Panc1 (cell line): ENCODE data around the gene SPECC1. TPM values are rescaled to one million over a fixed set of nuclear protein-coding genes. Genes with fewer than 3 reads are reported as not detected.
"Not testable (repeated sequence)": the region's sequence is repeated elsewhere in the genome, so short reads cannot be mapped to it uniquely, and the experiment has no call there.

ENCODE experiments used
- ATAC-seq: fragments of 200-7000 bp; cut with Tn5 transposase; 2 replicates; pipeline ENCODE4 v1.9.1; 2020; ENCODE audit warnings: mild to moderate bottlenecking, moderate library complexity
- BruUV-seq: library from RNA; stranded (reverse); fragments of 400-500 nt; replicated peaks from 2 replicates; lab custom pipeline; 2021; lab: Mats Ljungman, UMichigan
- CTCF ChIA-PET: fragments of 300-600 bp; sonication (Branson Sonifier 250); formaldehyde crosslinking; loops from one replicate; lab custom pipeline; 2022; ENCODE audit warnings: antibody characterized with exemption; lab: Charles Lee
- POLR2A ChIA-PET: fragments of 300-600 bp; sonication (Branson Sonifier 250); formaldehyde crosslinking; loops from one replicate; lab custom pipeline; 2022; ENCODE audit warnings: antibody characterized with exemption; lab: Charles Lee
- DNase-seq: peaks from one replicate; pipeline ENCODE4 v3.0.0-alpha.2; 2010; ENCODE audit warnings: low read depth, low spot score
- H3K27ac ChIP-seq: 2 replicates; pipeline ENCODE4 v1.5.1; 2011; ENCODE audit warnings: mild to moderate bottlenecking, low read length, inconsistent platforms
- H3K27me3 ChIP-seq: fragments of 200-500 bp; sonication (Bioruptor generic); 2 replicates; pipeline ENCODE4 v1.6.0; 2014; ENCODE audit warnings: low read length, inconsistent platforms; ENCODE audit not compliant: control insufficient read depth, insufficient read depth
- H3K36me3 ChIP-seq: fragments of 200-500 bp; sonication (Bioruptor generic); 2 replicates; pipeline ENCODE4 v1.5.1; 2014; ENCODE audit warnings: inconsistent platforms, mild to moderate bottlenecking, low read length, moderate library complexity; ENCODE audit not compliant: control insufficient read depth, insufficient read depth
- H3K4me1 ChIP-seq: 2 replicates; pipeline ENCODE4 v1.5.1; 2011; ENCODE audit warnings: inconsistent platforms, mild to moderate bottlenecking, low read length, moderate library complexity; ENCODE audit not compliant: control insufficient read depth, insufficient read depth
- H3K4me3 ChIP-seq, 2 experiments: 2 replicates each; pipeline ENCODE4 v1.5.1; 2011 to 2012; ENCODE audit warnings: low read depth in 2 of 2, low read length in 2 of 2, mild to moderate bottlenecking in 2 of 2, inconsistent platforms in 1 of 2, moderate library complexity in 1 of 2
- H3K9me3 ChIP-seq: fragments of 200-500 bp; sonication (Bioruptor generic); 2 replicates; pipeline ENCODE4 v1.5.1; 2014; ENCODE audit warnings: low read depth, mild to moderate bottlenecking, inconsistent platforms, low read length, moderate library complexity; ENCODE audit not compliant: control insufficient read depth, insufficient read depth
- POLR2AphosphoS5 ChIP-seq: IDR thresholded peaks from 2 replicates; pipeline ENCODE4 v1.6.1; 2012; ENCODE audit warnings: mild to moderate bottlenecking, low read depth, low read length, moderate library complexity
- SIN3A ChIP-seq: IDR thresholded peaks from 2 replicates; pipeline ENCODE4 v1.6.1; 2012; ENCODE audit warnings: low read depth, mild to moderate bottlenecking, low read length, moderate library complexity, borderline replicate concordance; ENCODE audit not compliant: insufficient read depth
- TCF7L2 ChIP-seq: IDR thresholded peaks from 2 replicates; pipeline ENCODE4 v1.6.1; 2011; ENCODE audit warnings: mild to moderate bottlenecking, low read depth, low read length, inconsistent platforms
- in situ Hi-C: cut with HindIII; loops from 2 replicates; pipeline ENCODE4 v1.10.0; 2016; ENCODE audit warnings: low sequenced_read_pairs, low pct_unique_long_range_greater_than_20kb
- intact Hi-C: fragments of 100-400 bp; cut with micrococcal nuclease; formaldehyde crosslinking; loops from one replicate; pipeline ENCODE4 v1.10.0; 2022; ENCODE audit not compliant: unreplicated experiment
- total RNA-seq: library from RNA; stranded (reverse); gene quantifications from one replicate; pipeline ENCODE4 v1.2.1, GENCODE V29; 2021; ENCODE audit not compliant: unreplicated experiment
- TF ChIP-seq, protein P1 (sequence below): fragments of 450-650 bp; IDR thresholded peaks from 2 replicates; pipeline ENCODE4 v1.5.1; 2017; ENCODE audit warnings: mild to moderate bottlenecking
- TF ChIP-seq, protein P2 (sequence below), 2 experiments: IDR thresholded peaks; 2 replicates each; pipeline ENCODE4 v1.6.1; 2011 to 2012; ENCODE audit warnings: low read depth in 2 of 2, control low read depth in 1 of 2, low read length in 1 of 2, mild to moderate bottlenecking in 1 of 2, moderate library complexity in 1 of 2; ENCODE audit not compliant: insufficient read depth in 1 of 2

Gene SPECC1
- total RNA-seq, 1 experiment from 2014 or later: 80.8 TPM

DNA sequence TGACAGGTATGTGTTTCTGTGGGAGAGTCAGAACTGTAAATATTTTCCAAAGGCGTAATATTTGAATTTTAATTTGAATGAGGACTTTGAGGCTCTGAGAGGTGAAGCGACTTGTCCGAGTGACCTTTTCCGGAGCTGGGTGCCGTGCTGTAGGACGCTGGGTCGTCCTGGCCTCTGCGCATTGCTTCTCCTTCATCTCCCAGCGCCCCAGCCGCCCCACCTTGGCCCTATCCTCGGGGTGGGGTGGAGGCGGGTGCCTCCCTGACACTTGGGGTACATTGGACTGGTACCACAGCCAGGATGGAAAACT, 147.8 kb downstream of the SPECC1 start:
- ChIA-PET POLR2A (interaction anchor here (0.6 to 0.7 kb wide), 2 partner anchors 27 to 604 kb away, joined by 3 to 4 read pairs; no protein-coding TSS in a partner anchor), CTCF (no interaction called here)
- in situ Hi-C loops (no loop called here), intact Hi-C loops (no loop called here)
- H3K36me3 ChIP-seq: no peaks in the 10 kb centered on the region
- ATAC-seq (no peak), DNase-seq (no peak)
- TSS peak; percentile 73 for BruUV-seq
- H3K9me3 ChIP-seq: no peaks in the 10 kb centered on the region
- no peak for TF ChIP-seq POLR2AphosphoS5
- no peaks in the 10 kb centered on the region for H3K27me3 ChIP-seq
- peak overlapping the region; percentile 59 to 63 for H3K4me3 ChIP-seq
- H3K4me1 ChIP-seq: peaks cover 17% of the 10 kb centered on the region
- peak overlapping the region; percentile 79 for H3K27ac ChIP-seq

DNA sequence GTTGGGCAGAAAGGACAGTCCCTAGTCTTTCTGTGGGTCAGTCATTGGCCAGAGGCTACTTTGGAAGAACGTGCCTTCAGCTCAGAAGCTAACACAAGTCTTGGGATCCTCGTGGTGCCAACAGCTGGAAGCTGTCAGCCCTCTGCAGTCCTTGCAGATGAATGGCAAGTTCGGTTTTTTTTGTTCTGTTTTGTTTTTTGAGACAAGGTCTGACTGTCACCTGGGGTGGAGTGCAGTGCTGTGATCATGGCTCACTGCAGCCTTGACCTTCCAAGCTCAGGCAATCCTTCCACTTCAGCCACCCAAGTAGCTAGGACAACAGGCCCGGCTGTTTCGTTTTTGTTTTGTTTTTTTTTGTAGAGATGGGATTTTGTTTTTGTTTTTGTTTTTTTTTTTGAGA, 149.4 kb downstream of the SPECC1 start:
- no peaks in the 10 kb centered on the region for H3K27me3 ChIP-seq
- CTCF ChIA-PET: no interaction called here
- intact Hi-C loops: no loop called here
- no TSS peak for BruUV-seq
- no peak overlapping the region for H3K27ac ChIP-seq
- in situ Hi-C loops: no loop called here
- no peaks in the 10 kb centered on the region for H3K36me3 ChIP-seq
- H3K9me3 ChIP-seq: no peaks in the 10 kb centered on the region
- TF ChIP-seq, protein P1, sequence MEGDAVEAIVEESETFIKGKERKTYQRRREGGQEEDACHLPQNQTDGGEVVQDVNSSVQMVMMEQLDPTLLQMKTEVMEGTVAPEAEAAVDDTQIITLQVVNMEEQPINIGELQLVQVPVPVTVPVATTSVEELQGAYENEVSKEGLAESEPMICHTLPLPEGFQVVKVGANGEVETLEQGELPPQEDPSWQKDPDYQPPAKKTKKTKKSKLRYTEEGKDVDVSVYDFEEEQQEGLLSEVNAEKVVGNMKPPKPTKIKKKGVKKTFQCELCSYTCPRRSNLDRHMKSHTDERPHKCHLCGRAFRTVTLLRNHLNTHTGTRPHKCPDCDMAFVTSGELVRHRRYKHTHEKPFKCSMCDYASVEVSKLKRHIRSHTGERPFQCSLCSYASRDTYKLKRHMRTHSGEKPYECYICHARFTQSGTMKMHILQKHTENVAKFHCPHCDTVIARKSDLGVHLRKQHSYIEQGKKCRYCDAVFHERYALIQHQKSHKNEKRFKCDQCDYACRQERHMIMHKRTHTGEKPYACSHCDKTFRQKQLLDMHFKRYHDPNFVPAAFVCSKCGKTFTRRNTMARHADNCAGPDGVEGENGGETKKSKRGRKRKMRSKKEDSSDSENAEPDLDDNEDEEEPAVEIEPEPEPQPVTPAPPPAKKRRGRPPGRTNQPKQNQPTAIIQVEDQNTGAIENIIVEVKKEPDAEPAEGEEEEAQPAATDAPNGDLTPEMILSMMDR: no peak
- TF ChIP-seq POLR2AphosphoS5: no peak
- no peak for TF ChIP-seq SIN3A
- TF ChIP-seq TCF7L2: no peak
- TF ChIP-seq, protein P2, sequence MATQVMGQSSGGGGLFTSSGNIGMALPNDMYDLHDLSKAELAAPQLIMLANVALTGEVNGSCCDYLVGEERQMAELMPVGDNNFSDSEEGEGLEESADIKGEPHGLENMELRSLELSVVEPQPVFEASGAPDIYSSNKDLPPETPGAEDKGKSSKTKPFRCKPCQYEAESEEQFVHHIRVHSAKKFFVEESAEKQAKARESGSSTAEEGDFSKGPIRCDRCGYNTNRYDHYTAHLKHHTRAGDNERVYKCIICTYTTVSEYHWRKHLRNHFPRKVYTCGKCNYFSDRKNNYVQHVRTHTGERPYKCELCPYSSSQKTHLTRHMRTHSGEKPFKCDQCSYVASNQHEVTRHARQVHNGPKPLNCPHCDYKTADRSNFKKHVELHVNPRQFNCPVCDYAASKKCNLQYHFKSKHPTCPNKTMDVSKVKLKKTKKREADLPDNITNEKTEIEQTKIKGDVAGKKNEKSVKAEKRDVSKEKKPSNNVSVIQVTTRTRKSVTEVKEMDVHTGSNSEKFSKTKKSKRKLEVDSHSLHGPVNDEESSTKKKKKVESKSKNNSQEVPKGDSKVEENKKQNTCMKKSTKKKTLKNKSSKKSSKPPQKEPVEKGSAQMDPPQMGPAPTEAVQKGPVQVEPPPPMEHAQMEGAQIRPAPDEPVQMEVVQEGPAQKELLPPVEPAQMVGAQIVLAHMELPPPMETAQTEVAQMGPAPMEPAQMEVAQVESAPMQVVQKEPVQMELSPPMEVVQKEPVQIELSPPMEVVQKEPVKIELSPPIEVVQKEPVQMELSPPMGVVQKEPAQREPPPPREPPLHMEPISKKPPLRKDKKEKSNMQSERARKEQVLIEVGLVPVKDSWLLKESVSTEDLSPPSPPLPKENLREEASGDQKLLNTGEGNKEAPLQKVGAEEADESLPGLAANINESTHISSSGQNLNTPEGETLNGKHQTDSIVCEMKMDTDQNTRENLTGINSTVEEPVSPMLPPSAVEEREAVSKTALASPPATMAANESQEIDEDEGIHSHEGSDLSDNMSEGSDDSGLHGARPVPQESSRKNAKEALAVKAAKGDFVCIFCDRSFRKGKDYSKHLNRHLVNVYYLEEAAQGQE (IDR thresholded peaks at IDR 0.05; ENCODE audit: insufficient read depth in 1 of 2, low read depth in 2 of 2, low read length in 1 of 2): no peak
- H3K4me3 ChIP-seq: no peak overlapping the region
- ATAC-seq (no peak), DNase-seq (no peak)
- POLR2A ChIA-PET: no interaction called here
- H3K4me1 ChIP-seq: peaks cover 17% of the 10 kb centered on the region

DNA sequence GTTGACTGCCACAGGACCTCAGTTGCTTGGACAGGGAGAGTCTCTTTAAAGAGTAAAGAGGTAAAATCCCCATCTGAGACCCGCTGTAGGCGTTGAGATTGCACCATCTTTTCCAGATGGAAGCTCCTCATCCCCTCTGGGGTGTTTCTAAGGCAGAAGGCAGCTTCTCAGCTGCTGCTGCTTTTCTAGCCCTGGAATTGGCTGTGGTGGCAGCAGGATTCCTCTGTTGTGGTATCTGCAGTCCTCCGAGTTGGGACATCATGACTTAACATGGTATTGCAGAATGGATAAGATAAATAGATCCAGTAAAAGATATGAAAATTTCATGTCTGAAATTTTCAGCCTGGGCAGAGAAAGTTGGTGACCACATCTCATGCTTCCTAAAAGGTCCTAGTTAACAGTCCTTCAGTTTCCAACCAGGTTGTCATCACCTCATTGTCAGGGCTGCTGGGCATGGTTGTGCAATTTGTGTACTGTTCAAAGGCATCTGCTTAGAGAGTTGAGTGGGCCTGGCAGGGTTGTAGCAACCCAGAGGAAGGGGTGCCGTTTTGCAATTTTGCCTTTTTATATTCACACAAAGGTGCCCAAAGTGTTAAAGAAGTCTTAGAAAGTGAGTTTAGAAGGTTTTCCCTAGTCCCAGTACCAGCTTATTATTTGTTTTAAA, 150.4 kb downstream of the SPECC1 start:
- intact Hi-C loops (no loop called here), in situ Hi-C loops (no loop called here)
- BruUV-seq: no TSS peak
- ChIA-PET CTCF (no interaction called here), POLR2A (no interaction called here)
- DNase-seq (no peak), ATAC-seq (no peak)
- TF ChIP-seq TCF7L2 (no peak), POLR2AphosphoS5 (no peak), SIN3A (no peak)
- TF ChIP-seq, protein P1: no peak
- TF ChIP-seq, protein P2 (IDR thresholded peaks at IDR 0.05; ENCODE audit: insufficient read depth in 1 of 2, low read depth in 2 of 2, low read length in 1 of 2): no peak
- Histone ChIP-seq H3K27ac (no peak overlapping the region), H3K4me1 (peaks cover 17% of the 10 kb centered on the region), H3K27me3 (no peaks in the 10 kb centered on the region), H3K9me3 (no peaks in the 10 kb centered on the region), H3K36me3 (no peaks in the 10 kb centered on the region), H3K4me3 (no peak overlapping the region)

DNA sequence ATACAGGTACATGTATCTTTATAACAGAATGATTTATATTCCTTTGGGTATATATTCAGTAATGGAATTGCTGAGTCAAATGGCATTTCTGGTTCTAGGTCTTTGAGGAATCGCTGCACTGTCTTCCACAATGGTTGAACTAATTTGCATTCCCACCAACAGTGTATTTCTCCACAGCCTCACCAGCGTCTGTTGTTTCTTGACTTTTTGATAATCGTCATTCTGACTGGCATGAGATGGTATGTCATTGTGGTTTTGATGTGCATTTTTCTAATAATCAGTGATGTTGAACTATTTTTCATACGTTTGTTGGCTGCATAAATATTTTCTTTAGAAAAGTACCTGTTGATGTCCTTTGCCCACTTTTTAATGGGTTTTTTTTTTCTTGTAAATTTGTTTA, 156.4 kb downstream of the SPECC1 start:
- in situ Hi-C loops, H3K4me1 ChIP-seq, CTCF ChIA-PET, H3K27me3 ChIP-seq, H3K36me3 ChIP-seq, H3K4me3 ChIP-seq, ATAC-seq, H3K27ac ChIP-seq, DNase-seq, POLR2A ChIA-PET, intact Hi-C loops, BruUV-seq, H3K9me3 ChIP-seq: not testable (repeated sequence)
